Nephron progenitor cell (in vitro differentiated cells): Measurements from ENCODE around the gene TEAD1.

Experiments used
- DNase-seq: peaks from one replicate; pipeline ENCODE4 v3.0.0; 2021
- H3K27ac Mint-ChIP-seq: 2 replicates; pipeline ENCODE4 v1.8.0; 2021; ENCODE audit warnings: mild to moderate bottlenecking, moderate library complexity, mixed read lengths
- H3K27me3 Mint-ChIP-seq: 2 replicates; pipeline ENCODE4 v1.8.0; 2021; ENCODE audit warnings: mild to moderate bottlenecking, low read depth, mixed read lengths; ENCODE audit not compliant: poor library complexity
- H3K36me3 Mint-ChIP-seq: 2 replicates; pipeline ENCODE4 v1.8.0; 2021; ENCODE audit warnings: low read depth, mixed read lengths
- H3K4me1 Mint-ChIP-seq: 2 replicates; pipeline ENCODE4 v1.8.0; 2021; ENCODE audit warnings: mixed read lengths
- H3K4me3 Mint-ChIP-seq: 2 replicates; pipeline ENCODE4 v1.8.0; 2021; ENCODE audit warnings: mild to moderate bottlenecking, moderate library complexity, mixed read lengths
- H3K9me3 Mint-ChIP-seq: 2 replicates; pipeline ENCODE4 v1.8.0; 2021; ENCODE audit warnings: mild to moderate bottlenecking, moderate library complexity, mixed read lengths
- CTCF ChIP-seq: fragments of 200-600 bp; sonication (generic); IDR thresholded peaks from 2 replicates; pipeline ENCODE4 v1.5.0; 2021; ENCODE audit warnings: antibody characterized with exemption

Gene TEAD1

GRCh38 chr11:12800032-12800671 lies 125.9 kb downstream of the TEAD1 start:
- Mint-ChIP-seq H3K4me3 (peak overlapping the region; percentile 29), H3K27me3 (peaks cover 5% of the 10 kb centered on the region), H3K36me3 (peaks cover 28% of the 10 kb centered on the region), H3K9me3 (peaks cover 3% of the 10 kb centered on the region), H3K4me1 (peaks cover 76% of the 10 kb centered on the region), H3K27ac (peak overlapping the region; percentile 88)
- no peak for TF ChIP-seq CTCF
- no peak for DNase-seq

GRCh38 chr11:12800871-12801270 lies 126.7 kb downstream of the TEAD1 start:
- peaks cover 5% of the 10 kb centered on the region for H3K27me3 Mint-ChIP-seq
- peaks cover 3% of the 10 kb centered on the region for H3K9me3 Mint-ChIP-seq
- peaks cover 81% of the 10 kb centered on the region for H3K4me1 Mint-ChIP-seq
- H3K36me3 Mint-ChIP-seq = peaks cover 22% of the 10 kb centered on the region
- H3K4me3 Mint-ChIP-seq = peak overlapping the region; percentile 29
- DNase-seq = no peak
- H3K27ac Mint-ChIP-seq = peak overlapping the region; percentile 88
- TF ChIP-seq CTCF = no peak

- peak overlapping the region; percentile 26 for H3K4me3 Mint-ChIP-seq
- no peaks in the 10 kb centered on the region for H3K9me3 Mint-ChIP-seq
- H3K36me3 Mint-ChIP-seq = peaks cover 14% of the 10 kb centered on the region
- H3K4me1 Mint-ChIP-seq = peaks cover 86% of the 10 kb centered on the region
- DNase-seq = no peak
- H3K27me3 Mint-ChIP-seq = peaks cover 5% of the 10 kb centered on the region
- H3K27ac Mint-ChIP-seq = peak overlapping the region; percentile 60
- no peak for TF ChIP-seq CTCF
These were observed 127.8 kb downstream of the TEAD1 start for GRCh38 chr11:12801976-12802375.

GRCh38 chr11:12802418-12803085 lies 128.3 kb downstream of the TEAD1 start:
- no peak overlapping the region for H3K4me3 Mint-ChIP-seq
- no peak for TF ChIP-seq CTCF
- H3K27ac Mint-ChIP-seq = peak overlapping the region; percentile 86
- no peaks in the 10 kb centered on the region for H3K9me3 Mint-ChIP-seq
- peaks cover 5% of the 10 kb centered on the region for H3K27me3 Mint-ChIP-seq
- peaks cover 90% of the 10 kb centered on the region for H3K4me1 Mint-ChIP-seq
- peaks cover 9% of the 10 kb centered on the region for H3K36me3 Mint-ChIP-seq
- no peak for DNase-seq

- Mint-ChIP-seq H3K27me3 (peaks cover 5% of the 10 kb centered on the region), H3K27ac (peak overlapping the region; percentile 93), H3K4me1 (peaks cover 84% of the 10 kb centered on the region), H3K9me3 (no peaks in the 10 kb centered on the region), H3K36me3 (peaks cover 2% of the 10 kb centered on the region), H3K4me3 (peak overlapping the region; percentile 39)
- TF ChIP-seq CTCF = no peak
- DNase-seq = no peak
These were observed 129.0 kb downstream of the TEAD1 start for GRCh38 chr11:12803086-12803826.
